ENCODE measurements around the gene DMD. TPM values are rescaled to one million over a fixed set of nuclear protein-coding genes. Genes with fewer than 3 reads are reported as not detected.

Gene DMD
- polyA plus RNA-seq, 2 of the 4 experiments (the other 2 are of a cell fraction), result 0.03 TPM; not detected in 1

- no peak for TF ChIP-seq EHMT2 (IDR thresholded peaks at IDR 0.05; ENCODE audit: low read depth)
Measured at GRCh38 chrX:31894152-31894551, 1317.2 kb downstream of the DMD start (continued).

DNA sequence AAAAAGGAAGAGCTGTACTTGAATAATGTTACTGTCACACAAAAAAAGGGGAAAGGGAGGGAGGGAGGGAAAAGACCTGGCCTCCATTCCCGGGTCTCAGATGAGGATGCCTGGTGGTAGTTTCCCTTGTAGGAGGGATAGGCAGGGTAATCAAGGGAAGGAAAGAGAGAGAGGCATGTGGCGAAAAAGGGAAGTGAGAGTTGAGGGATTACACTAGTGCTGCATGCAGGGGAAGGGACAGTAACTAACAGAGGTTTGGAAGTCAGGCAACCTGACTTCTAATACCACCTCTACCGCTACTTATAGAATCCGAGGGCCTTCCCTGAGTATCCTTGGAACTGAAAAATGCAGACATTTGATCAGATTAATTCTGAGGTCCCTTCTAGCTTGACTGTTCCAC lies 1317.8 kb downstream of the DMD start:
- no peak overlapping the region for H3K4me3 ChIP-seq
- CTCF ChIA-PET, result no interaction called here
- H3K9me3 ChIP-seq, result no peaks in the 10 kb centered on the region
- H3K4me2 ChIP-seq, result no peak overlapping the region
- no peak for DNase-seq (ENCODE audit: low read depth in 1 of 2, low spot score in 1 of 2)
- no peak for ATAC-seq
- POLR2A ChIA-PET, result no interaction called here
- H3K4me1 ChIP-seq, result no peaks in the 10 kb centered on the region
- 2% methylated on average over 4 of the region's 4 CpGs for WGBS (ENCODE audit: missing lambda C conversion rate)
- FAIRE-seq, result no peak
- no peak overlapping the region for H3K27ac ChIP-seq
- TF ChIP-seq EHF (CRISPR knock-in tag; IDR thresholded peaks at IDR 0.05), result no peak
- TF ChIP-seq HOXB5 (CRISPR knock-in tag; IDR thresholded peaks at IDR 0.05), result no peak
- TF ChIP-seq ATOH8 (CRISPR knock-in tag; IDR thresholded peaks at IDR 0.05; ENCODE audit: low read depth), result no peak
- no peak for TF ChIP-seq JUNB (IDR thresholded peaks at IDR 0.05)
- TF ChIP-seq EHMT2 (IDR thresholded peaks at IDR 0.05; ENCODE audit: low read depth), result no peak
- TF ChIP-seq BHLHE40 (IDR thresholded peaks at IDR 0.05; ENCODE audit: low read depth, low read length), result no peak
- TF ChIP-seq, protein P1, sequence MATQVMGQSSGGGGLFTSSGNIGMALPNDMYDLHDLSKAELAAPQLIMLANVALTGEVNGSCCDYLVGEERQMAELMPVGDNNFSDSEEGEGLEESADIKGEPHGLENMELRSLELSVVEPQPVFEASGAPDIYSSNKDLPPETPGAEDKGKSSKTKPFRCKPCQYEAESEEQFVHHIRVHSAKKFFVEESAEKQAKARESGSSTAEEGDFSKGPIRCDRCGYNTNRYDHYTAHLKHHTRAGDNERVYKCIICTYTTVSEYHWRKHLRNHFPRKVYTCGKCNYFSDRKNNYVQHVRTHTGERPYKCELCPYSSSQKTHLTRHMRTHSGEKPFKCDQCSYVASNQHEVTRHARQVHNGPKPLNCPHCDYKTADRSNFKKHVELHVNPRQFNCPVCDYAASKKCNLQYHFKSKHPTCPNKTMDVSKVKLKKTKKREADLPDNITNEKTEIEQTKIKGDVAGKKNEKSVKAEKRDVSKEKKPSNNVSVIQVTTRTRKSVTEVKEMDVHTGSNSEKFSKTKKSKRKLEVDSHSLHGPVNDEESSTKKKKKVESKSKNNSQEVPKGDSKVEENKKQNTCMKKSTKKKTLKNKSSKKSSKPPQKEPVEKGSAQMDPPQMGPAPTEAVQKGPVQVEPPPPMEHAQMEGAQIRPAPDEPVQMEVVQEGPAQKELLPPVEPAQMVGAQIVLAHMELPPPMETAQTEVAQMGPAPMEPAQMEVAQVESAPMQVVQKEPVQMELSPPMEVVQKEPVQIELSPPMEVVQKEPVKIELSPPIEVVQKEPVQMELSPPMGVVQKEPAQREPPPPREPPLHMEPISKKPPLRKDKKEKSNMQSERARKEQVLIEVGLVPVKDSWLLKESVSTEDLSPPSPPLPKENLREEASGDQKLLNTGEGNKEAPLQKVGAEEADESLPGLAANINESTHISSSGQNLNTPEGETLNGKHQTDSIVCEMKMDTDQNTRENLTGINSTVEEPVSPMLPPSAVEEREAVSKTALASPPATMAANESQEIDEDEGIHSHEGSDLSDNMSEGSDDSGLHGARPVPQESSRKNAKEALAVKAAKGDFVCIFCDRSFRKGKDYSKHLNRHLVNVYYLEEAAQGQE (IDR thresholded peaks at IDR 0.05), result no peak
- no peak for TF ChIP-seq CHD2 (IDR thresholded peaks at IDR 0.05; ENCODE audit: low read length, partially characterized antibody)
- TF ChIP-seq FOSB (CRISPR knock-in tag; IDR thresholded peaks at IDR 0.05), result no peak
- no peak for TF ChIP-seq HOXB13 (CRISPR knock-in tag; IDR thresholded peaks at IDR 0.05; ENCODE audit: low read depth)
- no peak for TF ChIP-seq KDM5A (IDR thresholded peaks at IDR 0.05)
- TF ChIP-seq TP53 (CRISPR knock-in tag; IDR thresholded peaks at IDR 0.05), result no peak
- TF ChIP-seq POLR2A (IDR thresholded peaks at IDR 0.05; ENCODE audit: low read length), result no peak

GRCh38 chrX:31889088-31889487 lies 1322.3 kb downstream of the DMD start:
- FAIRE-seq, result no peak
- DNase-seq (ENCODE audit: low read depth in 1 of 2, low spot score in 1 of 2), result no peak
- POLR2A ChIA-PET, result no interaction called here
- 2% methylated on average over 2 of the region's 2 CpGs for WGBS (ENCODE audit: missing lambda C conversion rate)
- no peak for ATAC-seq
- CTCF ChIA-PET, result no interaction called here
- TF ChIP-seq CBX2 (IDR thresholded peaks at IDR 0.05; ENCODE audit: borderline replicate concordance, low read depth) (no peak), ZSCAN20 (CRISPR knock-in tag; IDR thresholded peaks at IDR 0.05) (no peak), FOSL2 (IDR thresholded peaks at IDR 0.05) (no peak), FOSL2 (CRISPR knock-in tag; IDR thresholded peaks at IDR 0.05) (no peak), HDAC2 (IDR thresholded peaks at IDR 0.05) (no peak), RNF2 (IDR thresholded peaks at IDR 0.05; ENCODE audit: borderline replicate concordance, low read depth) (no peak), BHLHE40 (IDR thresholded peaks at IDR 0.05; ENCODE audit: low read depth, low read length) (no peak), RARB (CRISPR knock-in tag; IDR thresholded peaks at IDR 0.05) (no peak), CHD4 (IDR thresholded peaks at IDR 0.05; ENCODE audit: borderline replicate concordance) (no peak), HOXB13 (CRISPR knock-in tag; IDR thresholded peaks at IDR 0.05; ENCODE audit: low read depth) (no peak), RAD21 (conservative IDR thresholded peaks at IDR 0.05 in 1 of 2, IDR thresholded peaks at IDR 0.05 in 1 of 2) (no peak), FOSB (CRISPR knock-in tag; IDR thresholded peaks at IDR 0.05) (no peak), PHF8 (IDR thresholded peaks at IDR 0.05; ENCODE audit: borderline replicate concordance, low read depth) (no peak), POLR2AphosphoS2 (conservative IDR thresholded peaks at IDR 0.05; ENCODE audit: low read length) (no peak)
- TF ChIP-seq, protein P2, sequence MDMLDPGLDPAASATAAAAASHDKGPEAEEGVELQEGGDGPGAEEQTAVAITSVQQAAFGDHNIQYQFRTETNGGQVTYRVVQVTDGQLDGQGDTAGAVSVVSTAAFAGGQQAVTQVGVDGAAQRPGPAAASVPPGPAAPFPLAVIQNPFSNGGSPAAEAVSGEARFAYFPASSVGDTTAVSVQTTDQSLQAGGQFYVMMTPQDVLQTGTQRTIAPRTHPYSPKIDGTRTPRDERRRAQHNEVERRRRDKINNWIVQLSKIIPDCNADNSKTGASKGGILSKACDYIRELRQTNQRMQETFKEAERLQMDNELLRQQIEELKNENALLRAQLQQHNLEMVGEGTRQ (IDR thresholded peaks at IDR 0.05), result no peak
- TF ChIP-seq, protein P3, sequence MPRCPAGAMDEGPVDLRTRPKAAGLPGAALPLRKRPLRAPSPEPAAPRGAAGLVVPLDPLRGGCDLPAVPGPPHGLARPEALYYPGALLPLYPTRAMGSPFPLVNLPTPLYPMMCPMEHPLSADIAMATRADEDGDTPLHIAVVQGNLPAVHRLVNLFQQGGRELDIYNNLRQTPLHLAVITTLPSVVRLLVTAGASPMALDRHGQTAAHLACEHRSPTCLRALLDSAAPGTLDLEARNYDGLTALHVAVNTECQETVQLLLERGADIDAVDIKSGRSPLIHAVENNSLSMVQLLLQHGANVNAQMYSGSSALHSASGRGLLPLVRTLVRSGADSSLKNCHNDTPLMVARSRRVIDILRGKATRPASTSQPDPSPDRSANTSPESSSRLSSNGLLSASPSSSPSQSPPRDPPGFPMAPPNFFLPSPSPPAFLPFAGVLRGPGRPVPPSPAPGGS (IDR thresholded peaks at IDR 0.05), result no peak
- Histone ChIP-seq H3K4me3 (no peak overlapping the region), H3K4me1 (no peaks in the 10 kb centered on the region), H3K27ac (no peak overlapping the region), H3K9me3 (no peaks in the 10 kb centered on the region), H3K4me2 (no peak overlapping the region)

Measured in A549 (cell line).